HEK293T (cell line): ENCODE data around the gene DHRS13.
"Not testable (repeated sequence)": the region's sequence is repeated elsewhere in the genome, so short reads cannot be mapped to it uniquely, and the experiment has no call there.

ENCODE experiments used
- CTCF ChIA-PET: fragments of 350-600 bp; formaldehyde crosslinking; extraction: SDS; loops from one replicate; lab custom pipeline; 2021; ENCODE audit warnings: antibody characterized with exemption, inconsistent platforms; lab: Yijun Ruan, JAX
- POLR2A ChIA-PET: fragments of 350-600 bp; formaldehyde crosslinking; extraction: SDS; loops from one replicate; lab custom pipeline; 2020; ENCODE audit warnings: antibody characterized with exemption, inconsistent platforms; lab: Yijun Ruan, JAX
- DNase-seq: peaks from one replicate; pipeline ENCODE4 v3.0.0; 2012; ENCODE audit warnings: mixed read lengths; ENCODE audit errors: extremely low spot score
- ARNT ChIP-seq: fragments of 450-650 bp; IDR thresholded peaks from 2 replicates; pipeline ENCODE4 v1.6.1; 2017; ENCODE audit warnings: mild to moderate bottlenecking
- BHLHE40 ChIP-seq: fragments of 450-650 bp; IDR thresholded peaks from 2 replicates; pipeline ENCODE4 v1.6.1; 2016; ENCODE audit warnings: mild to moderate bottlenecking, moderate library complexity, borderline replicate concordance
- CTBP1 ChIP-seq: fragments of 450-650 bp; IDR thresholded peaks from 2 replicates; pipeline ENCODE4 v1.6.1; 2016; ENCODE audit warnings: borderline replicate concordance
- ELF4 ChIP-seq: fragments of 450-650 bp; IDR thresholded peaks from 2 replicates; pipeline ENCODE4 v1.6.1; 2017; ENCODE audit warnings: antibody characterized with exemption
- FOXA1 ChIP-seq: fragments of 450-650 bp; IDR thresholded peaks from 2 replicates; pipeline ENCODE4 v1.6.1; 2016; ENCODE audit warnings: mild to moderate bottlenecking
- FOXK2 ChIP-seq: fragments of 450-650 bp; IDR thresholded peaks from 2 replicates; pipeline ENCODE4 v1.6.1; 2016; ENCODE audit warnings: mild to moderate bottlenecking
- FOXM1 ChIP-seq: fragments of 450-650 bp; IDR thresholded peaks from 2 replicates; pipeline ENCODE4 v1.6.1; 2017; ENCODE audit warnings: mild to moderate bottlenecking, borderline replicate concordance
- HDGF ChIP-seq: fragments of 450-650 bp; IDR thresholded peaks from 2 replicates; pipeline ENCODE4 v1.6.1; 2017; ENCODE audit warnings: antibody characterized with exemption, borderline replicate concordance
- L3MBTL2 ChIP-seq: fragments of 450-650 bp; conservative IDR thresholded peaks from 2 replicates; pipeline ENCODE4 v1.6.1; 2016; ENCODE audit warnings: mild to moderate bottlenecking
- LEF1 ChIP-seq: fragments of 450-650 bp; IDR thresholded peaks from 2 replicates; pipeline ENCODE4 v1.6.1; 2017; ENCODE audit warnings: mild to moderate bottlenecking, borderline replicate concordance
- NFRKB ChIP-seq: fragments of 450-650 bp; IDR thresholded peaks from 2 replicates; pipeline ENCODE4 v1.6.1; 2016; ENCODE audit warnings: mild to moderate bottlenecking, moderate library complexity
- PKNOX1 ChIP-seq: fragments of 450-650 bp; IDR thresholded peaks from 2 replicates; pipeline ENCODE4 v1.6.1; 2016
- SP1 ChIP-seq: fragments of 450-650 bp; IDR thresholded peaks from 2 replicates; pipeline ENCODE4 v1.6.1; 2017
- SUZ12 ChIP-seq: fragments of 450-650 bp; IDR thresholded peaks from 2 replicates; pipeline ENCODE4 v1.6.1; 2016; ENCODE audit warnings: mild to moderate bottlenecking
- TARDBP ChIP-seq: fragments of 450-650 bp; IDR thresholded peaks from 2 replicates; pipeline ENCODE4 v1.6.1; 2016
- ZNF384 ChIP-seq: fragments of 450-650 bp; IDR thresholded peaks from 2 replicates; pipeline ENCODE4 v1.6.1; 2016

The DHRS13 gene

GRCh38 chr17:28907709-28908475 is 5.0 kb upstream of the DHRS13 start:
- no peak for DNase-seq
- ChIA-PET CTCF (interaction anchor here (0.6 to 1.2 kb wide), 5 partner anchors 10 to 509 kb away, joined by 3 to 8 read pairs (median 5); partner anchors contain the start of genes FLOT2 and TLCD1), POLR2A (interaction anchor here (0.8 to 2.4 kb wide), 5 partner anchors 42 to 188 kb away, joined by 3 to 16 read pairs (median 4); partner anchors contain the start of genes FAM222B, PHF12 and TLCD1)
- TF ChIP-seq FOXK2: no peak
- no peak for TF ChIP-seq FOXM1
- no peak for TF ChIP-seq L3MBTL2
- no peak for TF ChIP-seq SP1
- no peak for TF ChIP-seq ZNF384
- TF ChIP-seq TARDBP: no peak
- TF ChIP-seq ARNT: no peak
- TF ChIP-seq CTBP1: no peak
- no peak for TF ChIP-seq NFRKB
- TF ChIP-seq BHLHE40: no peak
- no peak for TF ChIP-seq PKNOX1
- TF ChIP-seq HDGF: no peak
- no peak for TF ChIP-seq FOXA1
- no peak for TF ChIP-seq SUZ12

- TF ChIP-seq NFRKB (no peak), SP1 (no peak), ELF4 (no peak), ZNF384 (no peak), LEF1 (no peak), ARNT (no peak)
- ChIA-PET CTCF (interaction anchor here (0.7 to 1.3 kb wide), 3 partner anchors 47 to 180 kb away, joined by 3 to 5 read pairs (median 4); partner anchors contain the start of gene TLCD1), POLR2A (interaction anchor here (2.1 to 2.4 kb wide), 2 partner anchors 45 to 180 kb away, joined by 7 to 16 read pairs; partner anchors contain the start of genes PHF12 and TLCD1)
- DNase-seq: no peak
These were observed 4.0 kb upstream of the DHRS13 start for GRCh38 chr17:28906706-28907438.

DNA sequence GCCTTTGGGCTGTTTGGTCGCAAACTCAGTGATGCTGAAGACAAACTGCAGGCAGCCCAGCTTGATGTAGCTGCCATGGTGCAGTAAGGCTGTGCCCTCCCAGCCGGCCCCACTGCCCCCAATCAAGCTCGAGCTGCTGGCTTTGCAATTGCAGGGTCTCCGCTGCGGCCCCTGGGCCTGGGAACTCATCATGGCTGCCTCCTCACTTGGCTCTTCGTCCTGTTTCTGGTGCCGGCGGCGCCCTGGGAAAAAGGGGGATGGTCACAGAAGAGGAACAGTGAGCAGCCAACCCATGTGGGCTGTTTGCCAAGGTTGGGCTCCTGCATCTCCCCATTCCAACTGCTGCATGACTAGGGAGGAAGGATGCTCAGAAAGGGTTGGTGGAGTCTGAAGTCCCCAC is 3.4 kb upstream of the DHRS13 start:
- no peak for DNase-seq
- POLR2A ChIA-PET: interaction anchor here (2.1 kb wide), 1 partner anchor 46 kb away, joined by 7 read pairs; the partner anchor contains the start of gene PHF12
- CTCF ChIA-PET: interaction anchor here (0.7 to 1.3 kb wide), 2 partner anchors 47 to 179 kb away, joined by 3 to 4 read pairs; no protein-coding TSS in a partner anchor
- TF ChIP-seq FOXA1 (no peak), LEF1 (no peak), HDGF (no peak), SUZ12 (no peak), TARDBP (no peak), ARNT (no peak), NFRKB (no peak), ZNF384 (no peak), FOXK2 (no peak), BHLHE40 (no peak), L3MBTL2 (no peak), SP1 (no peak), PKNOX1 (no peak), CTBP1 (no peak), ELF4 (no peak), FOXM1 (no peak)

DNA sequence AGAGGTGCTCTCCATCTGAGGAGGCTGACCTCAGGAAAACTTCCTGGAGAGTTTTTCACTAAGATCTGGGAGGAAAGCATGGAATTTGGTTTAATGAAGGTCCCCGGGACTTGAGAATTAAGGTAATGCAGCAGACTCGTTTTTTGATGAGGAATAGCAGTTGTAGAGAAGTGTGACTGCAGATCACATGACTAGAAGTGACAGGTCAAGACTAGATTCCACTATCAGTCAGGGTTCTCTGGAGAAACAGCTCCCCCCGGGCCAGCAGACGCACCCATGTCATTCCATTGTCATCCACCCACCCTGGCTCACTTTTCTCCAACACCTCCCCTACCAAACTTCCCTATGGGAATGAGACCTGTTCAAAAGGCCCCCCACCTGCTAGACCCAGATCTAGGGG is 1.9 kb upstream of the DHRS13 start:
- POLR2A ChIA-PET: interaction anchor here (1.4 kb wide), 1 partner anchor 185 kb away, joined by 5 read pairs; the partner anchor contains the start of gene RPL23A
- no peak for DNase-seq
- TF ChIP-seq LEF1 (no peak), NFRKB (no peak), FOXK2 (no peak), HDGF (no peak), CTBP1 (no peak), PKNOX1 (no peak), TARDBP (no peak), BHLHE40 (no peak), ARNT (no peak), SUZ12 (no peak), ELF4 (no peak), FOXM1 (no peak), SP1 (no peak), FOXA1 (no peak), ZNF384 (no peak), L3MBTL2 (no peak)
- CTCF ChIA-PET: no interaction called here

GRCh38 chr17:28903546-28903841 is 615 bp upstream of the DHRS13 start:
- ChIA-PET POLR2A (interaction anchor here (3.4 kb wide), 1 partner anchor 46 kb away, joined by 9 read pairs; no protein-coding TSS in a partner anchor), CTCF (interaction anchor here (0.6 to 1.2 kb wide), 2 partner anchors 177 to 182 kb away, joined by 3 to 4 read pairs; no protein-coding TSS in a partner anchor)
- DNase-seq: not testable (repeated sequence)
